GM19463 (cell line): Measurements from ENCODE around the gene EOGT.

Experiments
- ATAC-seq: cut with Tn5 transposase; IDR thresholded peaks from one replicate; pipeline ENCODE4 v1.9.1; 2021; ENCODE audit warnings: mild to moderate bottlenecking, moderate library complexity; ENCODE audit not compliant: unreplicated experiment

EOGT gene

DNA sequence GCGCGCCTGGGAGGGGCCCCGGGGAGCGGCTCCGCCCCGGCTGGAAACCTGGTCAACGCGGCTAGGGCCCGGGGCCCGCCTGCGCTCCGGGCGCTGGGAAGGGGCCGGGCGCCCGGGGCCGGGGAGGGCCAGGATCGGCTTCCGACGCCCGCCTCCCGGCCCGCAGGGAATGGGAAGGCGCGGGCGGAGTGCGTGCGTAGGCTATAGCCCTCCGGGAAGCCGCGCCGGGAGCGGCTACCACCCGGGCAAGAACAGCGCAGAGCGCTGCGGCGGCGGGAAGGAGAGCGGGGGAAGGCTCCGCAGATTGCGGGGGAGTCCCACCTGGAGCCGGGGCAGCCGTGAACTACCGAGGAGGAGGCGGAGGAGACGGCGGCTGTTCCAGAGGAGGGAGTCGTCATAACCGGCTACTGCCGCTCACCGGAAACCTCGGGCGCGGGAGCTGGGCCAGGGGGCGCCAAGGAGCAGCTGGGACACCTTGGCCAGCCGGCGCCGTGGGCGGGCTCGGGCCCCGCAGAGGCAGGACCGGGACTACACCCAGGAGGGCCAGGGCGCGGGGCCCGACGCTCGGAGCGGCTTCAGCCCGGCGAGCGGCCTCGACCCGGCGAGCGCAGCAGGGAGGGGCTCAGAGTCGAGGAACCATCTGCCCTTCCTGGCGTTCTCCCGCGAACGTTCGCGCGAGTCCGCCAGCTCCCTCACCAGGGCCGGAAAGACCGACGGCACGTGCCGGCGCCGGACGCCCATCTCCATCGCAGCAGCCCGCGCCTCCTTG, at the start of gene EOGT:
TSS of gene EOGT (minus strand) at position 432 of the 769 bp plus-strand sequence. CDS start 3,838 bp downstream, outside the sequence.
- peak; percentile 73 for ATAC-seq

DNA sequence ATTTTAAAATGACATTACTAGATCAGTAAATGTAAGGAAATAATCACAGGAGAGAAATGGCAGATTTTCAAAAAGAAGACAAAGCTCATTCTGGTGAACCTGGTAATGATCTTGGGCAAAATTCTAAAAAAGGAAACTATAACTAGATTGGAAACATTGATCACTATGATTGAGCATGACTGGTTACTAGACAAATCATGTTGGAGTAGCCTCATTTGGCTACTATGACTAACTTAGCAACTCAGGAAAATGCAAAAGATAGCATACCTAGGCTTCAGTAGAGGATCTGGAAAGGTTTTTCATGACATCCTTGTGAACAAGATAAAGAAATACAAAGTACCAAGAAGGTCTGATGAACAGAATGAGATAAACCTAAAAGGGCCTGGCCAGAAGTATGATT, 46.2 kb upstream of the EOGT start:
- no peak for ATAC-seq

DNA sequence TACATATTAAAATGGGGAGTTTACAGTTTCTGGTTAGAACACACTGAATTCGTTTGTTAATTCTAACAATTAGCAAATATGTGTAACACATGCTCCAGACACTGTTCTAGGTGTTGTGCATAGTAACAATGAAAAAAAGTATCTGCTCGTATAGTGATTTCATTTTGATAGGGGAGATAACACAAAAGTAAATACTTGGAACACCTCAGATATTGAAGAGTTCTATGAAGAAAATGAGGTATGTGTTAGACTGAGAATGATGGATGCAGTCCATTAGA, 45.4 kb upstream of the EOGT start:
- no peak for ATAC-seq

DNA sequence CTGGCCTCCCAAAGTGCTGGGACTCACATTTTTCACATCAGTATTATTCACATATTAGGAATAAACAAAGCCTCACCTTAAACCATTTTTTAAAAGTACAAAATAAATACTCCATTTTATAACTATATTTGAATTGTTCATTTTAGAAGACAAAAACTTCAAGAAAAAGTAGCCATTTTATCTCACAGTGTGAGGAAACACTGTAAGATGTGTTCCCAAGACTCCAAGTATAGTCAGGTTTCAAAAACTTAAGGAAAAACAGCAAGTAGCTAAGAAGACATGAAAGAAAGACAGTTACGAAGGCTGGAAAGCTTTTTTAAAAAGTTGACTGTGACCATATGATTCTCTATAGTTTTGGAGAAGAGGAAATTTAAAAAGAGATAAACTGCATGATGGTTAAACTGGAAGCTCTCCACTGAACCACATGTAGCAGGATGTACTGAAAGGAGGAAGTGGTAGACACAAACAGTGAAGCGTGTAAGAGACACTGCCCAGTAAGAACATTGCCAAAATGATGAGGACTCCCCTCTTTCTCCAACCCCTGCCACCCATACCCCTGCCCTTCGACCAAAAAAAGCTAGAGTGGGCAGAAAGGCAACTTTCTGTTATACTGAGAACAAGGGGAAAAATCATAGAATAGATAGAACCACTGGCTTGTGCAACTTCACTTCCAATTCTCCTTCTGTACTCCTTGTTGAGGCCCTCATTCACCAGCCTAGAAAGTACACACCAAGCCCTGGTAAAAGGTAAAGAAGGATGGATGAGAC, 44.9 kb upstream of the EOGT start:
- peak; percentile 98 for ATAC-seq

DNA sequence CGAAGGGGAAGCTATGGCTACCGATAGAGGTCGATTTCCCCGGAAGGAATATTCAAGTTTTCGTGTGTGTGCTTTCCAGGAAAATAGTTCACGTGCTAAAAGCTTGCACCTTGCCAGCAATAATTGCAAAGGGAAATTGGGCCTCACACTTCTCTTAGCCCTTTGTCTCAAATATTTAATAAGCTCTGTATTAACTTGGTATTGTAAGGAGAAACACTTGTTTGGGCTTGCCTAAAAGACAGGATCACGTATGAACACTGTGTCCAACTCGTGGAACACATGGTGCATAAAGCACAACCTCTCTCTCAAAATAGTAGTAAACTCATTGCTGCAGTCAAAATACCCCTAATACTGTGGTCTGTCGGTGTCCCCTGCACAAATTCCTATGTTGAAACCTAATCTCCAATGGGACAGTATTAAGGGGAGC, 39.0 kb upstream of the EOGT start:
- no peak for ATAC-seq

DNA sequence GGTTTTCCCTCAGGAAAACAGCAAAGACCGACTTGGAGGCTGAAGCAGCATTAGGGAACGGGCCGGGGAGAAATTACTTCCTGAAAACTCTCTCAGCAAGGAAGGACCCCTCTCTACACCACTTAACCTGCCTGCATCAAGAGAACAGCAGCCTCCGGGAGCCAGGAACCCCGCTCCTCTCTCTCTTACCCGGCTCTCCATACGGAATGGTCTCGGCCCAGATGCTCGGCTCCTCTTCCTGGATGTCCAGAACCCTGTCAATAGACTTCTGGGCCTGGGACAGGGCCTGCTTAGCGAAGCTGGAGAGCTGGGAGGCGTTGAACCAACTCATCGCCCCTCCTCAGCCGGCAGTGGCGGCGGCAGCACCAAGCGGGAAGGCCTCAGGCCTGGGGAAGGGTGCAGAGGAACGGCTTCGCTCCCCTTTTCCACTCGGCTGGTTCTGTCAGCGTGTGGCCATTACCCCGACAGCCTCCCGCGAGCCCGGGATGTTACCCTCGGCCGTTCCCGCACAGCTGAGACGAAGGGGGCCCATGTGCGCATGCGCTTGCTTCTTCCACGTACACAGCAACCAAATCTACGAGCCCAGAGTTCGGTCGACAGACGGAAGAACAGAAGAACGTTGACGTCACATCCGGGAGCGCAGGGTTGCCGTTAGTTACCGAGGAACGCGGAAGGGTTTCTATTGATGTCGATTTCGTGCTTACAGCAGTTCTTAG, 38.4 kb upstream of the EOGT start, which contains the start of gene TMF1:
TSS of gene TMF1 (minus strand) at position 578 of the 716 bp plus-strand sequence. CDS start at position 331, 247 bp downstream.
- peak; percentile 95 for ATAC-seq

DNA sequence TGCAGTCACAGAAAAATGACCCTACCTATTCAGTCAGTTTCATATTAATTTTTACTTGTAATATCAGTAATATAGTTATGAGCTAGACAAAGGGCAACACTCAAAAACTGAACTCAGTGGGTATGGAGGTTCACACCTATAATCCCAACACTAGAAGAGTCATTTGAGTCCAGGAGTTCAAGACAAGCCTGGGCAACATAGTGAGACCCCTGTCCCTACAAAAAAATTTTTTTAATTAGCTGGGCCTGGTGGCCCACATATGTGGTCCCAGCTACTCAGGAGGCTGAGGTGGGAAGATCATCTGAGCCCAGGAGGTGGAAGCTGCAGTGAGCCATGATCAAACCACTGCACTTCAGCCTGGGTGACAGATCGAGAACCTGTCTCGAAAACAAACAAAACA, 35.5 kb upstream of the EOGT start:
- no peak for ATAC-seq

DNA sequence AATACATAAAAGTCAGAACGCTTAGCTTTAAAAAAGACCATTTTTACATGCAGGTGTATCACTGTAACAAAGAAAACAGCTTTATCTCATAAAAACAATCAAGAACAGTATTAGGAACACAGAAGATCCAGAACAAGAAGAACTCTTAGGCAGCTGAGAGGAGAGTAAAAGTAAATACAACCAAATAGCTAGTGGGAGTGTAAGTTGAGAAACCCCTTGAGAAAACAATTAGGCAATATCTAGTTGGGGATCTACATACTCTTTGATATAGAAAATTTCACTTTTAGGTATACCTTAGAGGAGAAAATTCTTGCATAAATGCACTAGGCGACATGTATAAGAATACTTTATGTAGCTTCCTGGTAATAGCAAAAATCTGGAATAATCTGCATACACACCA, 31.1 kb upstream of the EOGT start:
- ATAC-seq = no peak

DNA sequence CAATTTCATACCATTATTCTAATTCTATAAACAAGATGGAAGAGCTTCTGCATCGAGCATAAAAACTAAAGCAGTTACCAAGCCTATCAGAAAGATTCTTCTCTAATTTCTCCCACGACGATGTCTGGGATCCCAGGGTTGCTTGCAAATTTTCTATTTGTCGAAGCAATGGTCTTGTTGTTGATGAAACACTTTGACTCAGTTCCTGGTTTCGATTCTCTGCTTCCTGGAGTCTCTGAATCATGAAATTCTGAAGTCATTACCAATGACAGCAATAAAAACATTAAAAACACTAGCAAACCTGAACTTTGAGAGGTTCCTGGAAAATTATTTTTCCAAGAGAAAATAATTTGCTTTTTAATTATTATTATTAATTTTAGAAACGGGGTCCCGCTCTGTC, 20.0 kb upstream of the EOGT start:
- ATAC-seq = no peak

DNA sequence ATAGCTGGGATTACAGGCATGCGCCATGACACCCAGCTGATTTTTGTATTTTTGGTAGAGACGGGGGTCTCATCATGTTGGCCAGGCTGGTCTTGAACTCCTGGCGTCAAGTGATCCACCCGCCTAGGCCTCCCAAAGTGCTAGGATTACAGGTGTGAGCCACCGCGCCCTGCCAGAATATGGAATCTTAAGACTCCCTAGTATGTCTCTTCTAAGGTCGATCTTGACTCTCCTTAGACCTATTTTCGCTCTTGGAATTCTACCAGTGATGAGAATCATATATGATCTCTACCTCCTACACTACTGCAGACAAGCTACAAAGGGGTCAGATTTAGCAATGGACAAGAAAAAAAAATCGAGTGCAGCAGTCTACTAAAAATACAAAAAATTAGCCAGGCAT, 19.3 kb upstream of the EOGT start:
- no peak for ATAC-seq

DNA sequence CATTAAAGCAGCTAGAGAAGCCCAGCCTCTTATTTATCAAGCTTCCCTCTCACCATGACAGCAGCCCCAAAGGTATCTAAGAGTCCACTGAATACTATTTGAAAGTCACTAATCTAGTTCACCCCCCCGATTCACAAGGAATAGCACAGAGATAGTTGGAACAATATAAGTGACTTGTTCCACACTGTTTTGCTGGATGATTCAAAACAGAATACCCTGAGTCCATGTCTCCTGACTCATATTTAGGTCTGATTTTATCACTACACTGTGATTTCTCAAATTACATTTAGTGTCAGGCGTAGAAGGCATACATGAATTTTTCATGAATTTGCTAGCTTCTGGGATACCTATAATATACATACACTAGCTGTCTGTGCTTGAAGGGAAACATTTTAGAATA, 18.7 kb upstream of the EOGT start:
- ATAC-seq = no peak

DNA sequence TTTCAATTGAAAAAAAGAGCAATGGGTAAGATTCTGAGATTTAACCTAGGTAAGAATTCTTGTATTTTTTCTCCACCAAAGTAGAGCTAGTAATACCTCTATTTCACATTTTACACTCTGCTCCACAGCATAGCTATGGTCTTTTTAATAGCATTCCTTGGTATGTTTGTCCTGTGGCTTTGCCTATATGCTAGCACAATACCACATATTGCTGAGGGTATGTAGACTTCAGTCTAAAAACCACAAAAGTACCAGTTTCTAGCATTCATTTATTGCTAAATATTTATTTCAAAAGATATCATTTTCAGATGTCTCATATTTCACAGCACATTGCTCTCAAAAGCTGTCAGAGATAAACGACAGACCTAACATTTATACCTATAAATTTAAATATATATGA, 18.2 kb upstream of the EOGT start:
- ATAC-seq = no peak

DNA sequence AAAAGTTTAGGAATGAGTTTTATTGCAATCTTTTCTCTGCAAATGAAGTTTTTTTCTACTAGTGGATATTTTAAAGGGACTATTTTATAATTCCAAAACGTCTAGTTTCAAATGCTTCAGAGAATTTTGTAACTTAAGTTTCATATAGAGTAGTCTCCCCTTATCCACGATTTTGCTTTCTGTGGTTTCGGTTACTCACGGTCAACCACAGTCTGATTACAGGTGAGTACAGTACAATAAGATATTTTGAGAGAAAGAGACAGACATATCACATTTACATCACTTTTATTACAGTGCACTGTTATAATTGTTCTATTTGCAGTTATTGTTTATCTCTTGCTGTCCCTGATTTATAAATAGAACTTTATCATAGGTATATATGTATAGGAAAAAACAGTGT, 7.4 kb upstream of the EOGT start:
- ATAC-seq = no peak

DNA sequence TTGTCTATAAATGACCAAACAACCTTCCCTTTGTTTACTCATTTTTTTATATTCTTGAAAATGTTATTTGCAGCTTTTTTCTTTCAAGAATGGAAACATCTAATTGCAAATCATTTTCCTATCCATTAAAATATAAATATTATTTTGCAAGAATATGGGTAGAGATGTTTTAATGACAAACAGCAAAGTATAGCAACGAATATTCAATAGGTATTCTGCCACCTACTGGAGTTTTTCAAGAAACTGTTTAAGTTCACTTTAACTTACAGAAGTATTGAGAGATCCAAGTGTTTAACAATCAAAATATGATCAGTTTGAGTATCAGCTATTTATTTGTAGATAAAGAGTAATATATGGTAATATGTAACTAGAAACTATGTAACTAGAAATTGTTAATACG, 6.9 kb upstream of the EOGT start:
- no peak for ATAC-seq

DNA sequence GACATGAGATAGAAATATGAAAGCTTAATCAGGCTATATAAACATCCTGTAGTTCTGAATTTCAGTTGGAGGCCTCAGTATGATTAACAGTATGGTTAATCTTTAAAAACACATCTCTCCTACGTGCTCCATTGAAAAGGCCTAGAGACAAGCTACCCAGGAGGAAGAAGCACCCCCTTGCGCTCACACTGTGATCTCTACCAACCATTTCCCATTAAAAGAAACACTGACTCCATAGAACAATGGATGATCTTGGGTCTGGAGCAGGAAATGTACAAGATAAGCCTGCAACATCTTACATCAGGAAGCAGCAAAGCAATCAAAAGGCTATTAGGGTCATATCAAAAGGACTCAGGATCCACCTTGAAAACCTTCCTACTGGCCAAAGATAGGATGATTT, 3.4 kb upstream of the EOGT start:
- ATAC-seq = no peak

DNA sequence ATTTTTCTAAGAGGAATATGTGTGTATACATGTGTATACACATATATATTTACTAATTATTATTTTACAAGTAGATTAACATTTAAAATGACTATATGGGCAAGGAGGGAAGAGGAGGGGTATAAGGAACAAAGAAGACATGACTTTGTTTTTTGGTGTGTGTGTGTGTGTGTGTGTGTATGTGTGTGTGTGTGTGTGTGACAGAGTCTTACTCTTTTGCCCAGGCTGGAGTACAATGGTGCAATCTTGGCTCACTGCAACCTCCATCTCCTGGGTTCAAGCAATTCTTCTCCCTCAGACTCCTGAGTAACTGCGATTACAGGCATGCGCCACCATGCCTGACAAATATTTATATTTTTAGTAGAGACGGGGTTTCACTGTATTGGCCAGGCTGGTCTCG, 2.6 kb upstream of the EOGT start:
- ATAC-seq = no peak

DNA sequence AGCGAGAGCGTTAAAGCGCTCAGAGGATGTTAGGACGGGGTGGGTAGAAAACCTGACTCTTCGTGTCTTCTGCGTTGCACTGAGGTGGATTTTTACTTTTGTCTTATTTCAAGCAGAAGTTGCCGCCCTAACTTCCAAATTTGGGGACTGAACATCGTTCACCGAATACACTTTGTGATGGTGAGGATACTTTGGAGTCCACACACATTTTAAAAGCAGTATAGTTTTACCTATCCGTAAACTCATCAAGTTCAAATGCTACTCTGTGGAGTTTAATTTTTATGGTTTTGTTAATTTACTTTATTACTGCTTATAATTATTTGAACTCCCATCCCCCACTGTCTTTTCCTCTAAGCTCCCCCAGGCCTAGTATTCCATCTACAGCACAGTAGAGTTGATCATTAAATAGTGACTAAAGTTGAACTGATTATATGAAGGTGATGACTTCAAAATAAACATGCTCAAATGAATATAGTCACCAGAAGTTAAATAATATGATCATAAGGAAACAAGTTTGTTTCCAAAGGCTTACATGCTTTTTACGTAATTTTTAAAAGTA, 617 bp upstream of the EOGT start:
- ATAC-seq = no peak

DNA sequence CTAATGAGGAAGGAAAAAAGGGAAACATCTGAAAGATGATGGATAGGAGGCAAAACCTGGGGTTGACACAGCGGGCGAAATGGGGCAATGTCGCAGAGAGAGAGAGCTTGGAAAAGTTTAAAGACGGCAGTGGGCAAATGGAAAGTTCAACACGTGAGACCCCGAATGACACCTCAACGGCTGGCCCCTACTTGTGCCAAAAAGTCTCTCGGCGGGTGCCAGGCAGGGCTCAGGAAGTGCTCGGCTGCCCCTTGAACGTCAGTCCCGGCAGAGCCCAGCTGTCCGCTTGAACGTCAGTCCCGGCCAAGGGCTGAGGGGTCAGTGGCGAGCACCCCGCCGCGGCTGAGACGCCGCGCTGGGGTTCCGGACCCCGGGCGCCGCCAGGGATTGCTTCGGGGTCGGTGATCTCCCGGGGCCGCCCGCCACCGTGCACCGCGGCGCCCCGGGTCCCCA, 658 bp downstream of the EOGT start:
- ATAC-seq = peak; percentile 38

DNA sequence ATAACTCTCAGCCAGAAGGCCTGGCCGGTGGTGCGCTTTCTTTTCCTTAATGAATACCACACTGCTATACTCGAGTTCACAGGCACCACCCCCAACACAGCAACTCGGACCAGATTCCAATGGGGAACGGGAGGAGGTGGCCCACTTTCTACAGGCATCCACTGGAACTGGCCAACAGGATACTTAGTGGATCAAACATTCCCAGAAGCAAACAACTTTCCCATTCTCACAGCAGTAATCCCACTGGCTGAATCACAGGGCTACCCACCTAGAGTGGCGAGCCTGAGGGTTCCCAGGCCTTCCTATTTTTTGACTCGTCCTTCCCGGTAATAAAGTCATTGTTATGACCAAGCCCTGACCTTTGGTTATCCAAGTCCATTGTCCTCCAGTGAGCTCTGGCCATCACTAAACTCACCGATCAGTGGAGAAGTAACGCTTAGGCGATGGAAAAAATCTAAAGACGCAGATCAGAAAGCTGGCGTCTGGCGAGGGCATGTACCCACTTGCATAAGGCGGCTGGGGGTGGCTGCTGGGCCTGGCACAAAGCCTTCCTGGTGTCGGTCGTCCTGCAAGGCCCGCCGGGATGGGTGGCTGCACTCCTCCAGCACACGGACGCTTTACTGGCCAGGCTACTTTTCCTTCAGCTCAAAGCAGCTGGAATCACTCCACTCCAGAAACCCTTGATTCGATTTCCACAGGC, 1.2 kb downstream of the EOGT start:
- no peak for ATAC-seq

DNA sequence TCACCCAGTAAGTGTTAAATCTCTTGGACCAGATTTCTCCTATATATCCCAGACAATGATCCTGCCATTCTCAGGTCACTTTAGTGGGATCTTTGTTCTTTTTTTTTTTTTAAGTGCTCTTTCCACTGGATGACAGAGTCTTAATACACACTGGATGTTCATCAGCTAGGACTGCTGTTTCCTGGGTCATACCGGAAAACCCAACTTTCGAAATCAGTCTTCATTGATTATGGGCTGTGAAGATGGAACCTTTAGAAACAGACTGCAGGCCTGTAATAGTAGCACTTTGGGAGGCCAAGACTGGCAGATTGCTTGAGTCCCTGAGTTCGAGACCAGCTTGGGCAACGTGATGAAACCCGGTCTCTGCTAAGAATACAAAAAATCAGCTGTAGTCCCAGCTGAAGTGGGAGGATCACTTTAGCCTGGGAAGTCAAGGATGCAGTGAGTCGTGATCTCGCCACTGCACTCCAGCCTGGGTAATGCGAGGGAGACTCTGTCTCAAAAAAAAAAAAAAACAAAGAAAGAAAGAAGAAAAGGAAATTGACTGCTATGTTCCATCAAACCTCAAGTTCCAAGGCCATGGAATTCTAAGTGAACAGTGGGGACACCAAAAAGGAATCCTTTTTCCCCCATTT, 2.3 kb downstream of the EOGT start:
- no peak for ATAC-seq
